WTC11 (cell line): ENCODE data around the gene UCP3.

Experiments used
- ATF2 ChIP-seq: sonication (generic); formaldehyde crosslinking; IDR thresholded peaks from 2 replicates; pipeline ENCODE4 v1.8.1; 2022; ENCODE audit warnings: low read depth, missing genetic modification reagents, borderline replicate concordance
- CREB1 ChIP-seq: sonication (generic); formaldehyde crosslinking; IDR thresholded peaks from 2 replicates; pipeline ENCODE4 v1.8.0; 2023; ENCODE audit warnings: mild to moderate bottlenecking, missing genetic modification reagents
- CTCF ChIP-seq: fragments of 200-600 bp; IDR thresholded peaks from 2 replicates; pipeline ENCODE4 v1.8.0; 2022; ENCODE audit warnings: antibody characterized with exemption
- NFYB ChIP-seq: sonication (generic); formaldehyde crosslinking; conservative IDR thresholded peaks from 2 replicates; pipeline ENCODE4 v1.8.0; 2022; ENCODE audit warnings: low read depth, missing genetic modification reagents
- NR1H2 ChIP-seq: sonication (generic); formaldehyde crosslinking; IDR thresholded peaks from 2 replicates; pipeline ENCODE4 v1.9.0; 2021; ENCODE audit warnings: mild to moderate bottlenecking, moderate library complexity, missing genetic modification reagents
- TCF7 ChIP-seq: sonication (generic); formaldehyde crosslinking; IDR thresholded peaks from 2 replicates; pipeline ENCODE4 v1.8.0; 2022; ENCODE audit warnings: mild to moderate bottlenecking, low read depth, missing genetic modification reagents, moderate library complexity
- USF1 ChIP-seq: sonication (generic); formaldehyde crosslinking; IDR thresholded peaks from 2 replicates; pipeline ENCODE4 v1.8.0; 2022; ENCODE audit warnings: mild to moderate bottlenecking, missing genetic modification reagents
- ZNF263 ChIP-seq: sonication (generic); formaldehyde crosslinking; IDR thresholded peaks from 2 replicates; pipeline ENCODE4 v1.8.1; 2022; ENCODE audit warnings: low read depth, mild to moderate bottlenecking, moderate library complexity, missing genetic modification reagents
- TF ChIP-seq, protein P1 (sequence below): sonication (generic); formaldehyde crosslinking; IDR thresholded peaks from 2 replicates; pipeline ENCODE4 v1.8.1; 2023; ENCODE audit warnings: mild to moderate bottlenecking, moderate library complexity, missing genetic modification reagents

- TF ChIP-seq ATF2 (CRISPR knock-in tag), result no peak
- no peak for TF ChIP-seq ZNF263 (CRISPR knock-in tag)
- TF ChIP-seq NFYB (CRISPR knock-in tag), result no peak
- no peak for TF ChIP-seq CTCF
- no peak for TF ChIP-seq USF1
- no peak for TF ChIP-seq TCF7 (CRISPR knock-in tag)
- no peak for TF ChIP-seq CREB1
- TF ChIP-seq, protein P1, sequence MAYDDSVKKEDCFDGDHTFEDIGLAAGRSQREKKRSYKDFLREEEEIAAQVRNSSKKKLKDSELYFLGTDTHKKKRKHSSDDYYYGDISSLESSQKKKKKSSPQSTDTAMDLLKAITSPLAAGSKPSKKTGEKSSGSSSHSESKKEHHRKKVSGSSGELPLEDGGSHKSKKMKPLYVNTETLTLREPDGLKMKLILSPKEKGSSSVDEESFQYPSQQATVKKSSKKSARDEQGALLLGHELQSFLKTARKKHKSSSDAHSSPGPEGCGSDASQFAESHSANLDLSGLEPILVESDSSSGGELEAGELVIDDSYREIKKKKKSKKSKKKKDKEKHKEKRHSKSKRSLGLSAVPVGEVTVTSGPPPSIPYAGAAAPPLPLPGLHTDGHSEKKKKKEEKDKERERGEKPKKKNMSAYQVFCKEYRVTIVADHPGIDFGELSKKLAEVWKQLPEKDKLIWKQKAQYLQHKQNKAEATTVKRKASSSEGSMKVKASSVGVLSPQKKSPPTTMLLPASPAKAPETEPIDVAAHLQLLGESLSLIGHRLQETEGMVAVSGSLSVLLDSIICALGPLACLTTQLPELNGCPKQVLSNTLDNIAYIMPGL (CRISPR knock-in tag), result no peak
- no peak for TF ChIP-seq NR1H2 (CRISPR knock-in tag)
Observed at GRCh38 chr11:74055938-74056337, 47.1 kb upstream of the UCP3 start.
